ENCODE measurements around the gene ELL2. TPM values are rescaled to one million over a fixed set of nuclear protein-coding genes. Genes with fewer than 3 reads are reported as not detected.

ELL2 gene
- total and polyA plus RNA-seq, 4 donors, result 12.2 to 44.1 (median 13.9) TPM

DNA sequence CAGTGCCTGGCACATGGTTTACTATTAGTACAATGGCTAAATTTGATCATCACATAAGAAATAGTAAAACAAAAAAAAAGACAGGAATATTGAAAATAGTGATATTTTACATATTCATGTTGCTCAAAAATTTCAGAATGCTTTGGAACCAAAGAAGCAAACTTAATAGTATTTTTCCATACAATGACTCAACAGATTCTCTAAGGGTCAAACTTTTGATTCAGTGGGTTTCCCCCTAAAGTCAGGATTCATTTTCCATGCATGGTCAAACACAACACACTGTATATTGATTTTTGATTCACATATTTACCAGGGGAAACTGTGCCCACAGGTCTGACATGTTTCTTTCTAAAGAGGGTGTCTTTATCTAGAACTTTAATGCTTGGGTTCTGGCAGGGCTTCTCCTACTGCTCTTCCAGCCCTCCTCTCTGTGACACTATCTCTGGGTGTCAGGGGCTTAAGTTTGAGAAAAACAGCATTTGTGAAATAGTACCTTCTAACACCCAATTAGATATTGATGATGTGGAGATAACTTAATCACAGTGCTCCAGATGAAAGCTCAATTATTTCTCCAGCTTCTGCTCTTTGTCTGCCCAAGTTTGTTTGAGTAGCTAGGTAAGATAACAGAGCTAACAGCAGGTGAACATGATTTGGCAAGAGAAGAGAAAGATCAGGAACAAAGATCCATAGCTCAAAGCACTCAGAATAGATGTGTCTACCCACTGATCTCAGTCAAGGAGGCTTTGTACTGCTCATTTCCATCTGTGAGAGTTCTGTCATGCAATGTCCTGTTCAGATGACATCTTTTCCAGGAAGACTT lies 35.5 kb upstream of the ELL2 start:
- Histone ChIP-seq H3K27me3 (ENCODE audit: control insufficient read depth, insufficient read depth, low read length) (no peaks in the 10 kb centered on the region), H3K4me1 (ENCODE audit: control insufficient read depth, insufficient read depth, low read length) (no peaks in the 10 kb centered on the region), H3K9me3 (ENCODE audit: control insufficient read depth, insufficient read depth, low read length) (no peaks in the 10 kb centered on the region), H3K36me3 (ENCODE audit: control insufficient read depth, insufficient read depth, low read length) (no peaks in the 10 kb centered on the region), H3K4me3 (ENCODE audit: low read depth, low read length) (no peak overlapping the region), H3K27ac (ENCODE audit: low read depth, low read length) (no peak overlapping the region)
- DNase-seq (ENCODE audit: low read depth in 4 of 6, low spot score in 6 of 6), result no peak

GRCh38 chr5:95995962-95996489 lies 34.4 kb upstream of the ELL2 start:
- Histone ChIP-seq H3K27ac (ENCODE audit: low read depth, low read length) (no peak overlapping the region), H3K36me3 (ENCODE audit: control insufficient read depth, insufficient read depth, low read length) (no peaks in the 10 kb centered on the region), H3K4me3 (ENCODE audit: low read depth, low read length) (no peak overlapping the region), H3K27me3 (ENCODE audit: control insufficient read depth, insufficient read depth, low read length) (no peaks in the 10 kb centered on the region), H3K9me3 (ENCODE audit: control insufficient read depth, insufficient read depth, low read length) (no peaks in the 10 kb centered on the region), H3K4me1 (ENCODE audit: control insufficient read depth, insufficient read depth, low read length) (no peaks in the 10 kb centered on the region)
- 80% methylated on average over 2 of the region's 3 CpGs for WGBS (ENCODE audit: insufficient coverage)
- DNase-seq (ENCODE audit: low read depth in 4 of 6, low spot score in 6 of 6), result no peak

DNA sequence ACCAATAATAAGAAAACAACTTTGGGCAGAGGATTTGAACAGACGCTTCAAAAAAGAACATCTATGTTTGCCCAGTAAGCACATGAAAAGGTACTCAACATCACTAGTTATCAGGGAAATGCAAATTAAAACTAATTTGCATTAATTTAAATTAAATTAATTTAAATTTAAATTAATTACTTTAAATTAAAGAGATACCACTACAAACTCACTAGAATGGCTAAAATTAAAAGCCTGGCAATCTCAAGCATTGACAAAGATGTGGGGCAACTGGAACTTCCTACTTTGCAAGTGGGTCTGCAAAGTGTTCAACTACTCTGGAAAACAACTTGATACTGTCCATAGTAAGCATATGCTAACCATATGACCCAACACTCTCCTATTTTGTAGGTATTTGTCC lies 32.1 kb upstream of the ELL2 start:
- no peak for DNase-seq (ENCODE audit: low read depth in 4 of 6, low spot score in 6 of 6)
- Histone ChIP-seq H3K27me3 (ENCODE audit: control insufficient read depth, insufficient read depth, low read length) (no peaks in the 10 kb centered on the region), H3K4me1 (ENCODE audit: control insufficient read depth, insufficient read depth, low read length) (no peaks in the 10 kb centered on the region), H3K27ac (ENCODE audit: low read depth, low read length) (no peak overlapping the region), H3K9me3 (ENCODE audit: control insufficient read depth, insufficient read depth, low read length) (no peaks in the 10 kb centered on the region), H3K4me3 (ENCODE audit: low read depth, low read length) (no peak overlapping the region), H3K36me3 (ENCODE audit: control insufficient read depth, insufficient read depth, low read length) (no peaks in the 10 kb centered on the region)
- WGBS (ENCODE audit: insufficient coverage), result no CpG with 5 or more reads among the region's 1 CpG

- Histone ChIP-seq H3K27ac (ENCODE audit: low read depth, low read length) (no peak overlapping the region), H3K27me3 (ENCODE audit: control insufficient read depth, insufficient read depth, low read length) (no peaks in the 10 kb centered on the region), H3K4me3 (ENCODE audit: low read depth, low read length) (no peak overlapping the region), H3K4me1 (ENCODE audit: control insufficient read depth, insufficient read depth, low read length) (no peaks in the 10 kb centered on the region), H3K9me3 (ENCODE audit: control insufficient read depth, insufficient read depth, low read length) (no peaks in the 10 kb centered on the region), H3K36me3 (ENCODE audit: control insufficient read depth, insufficient read depth, low read length) (no peaks in the 10 kb centered on the region)
- DNase-seq (ENCODE audit: low read depth in 4 of 6, low spot score in 6 of 6), result no peak
Observed at GRCh38 chr5:95993266-95993665, 31.6 kb upstream of the ELL2 start.

DNA sequence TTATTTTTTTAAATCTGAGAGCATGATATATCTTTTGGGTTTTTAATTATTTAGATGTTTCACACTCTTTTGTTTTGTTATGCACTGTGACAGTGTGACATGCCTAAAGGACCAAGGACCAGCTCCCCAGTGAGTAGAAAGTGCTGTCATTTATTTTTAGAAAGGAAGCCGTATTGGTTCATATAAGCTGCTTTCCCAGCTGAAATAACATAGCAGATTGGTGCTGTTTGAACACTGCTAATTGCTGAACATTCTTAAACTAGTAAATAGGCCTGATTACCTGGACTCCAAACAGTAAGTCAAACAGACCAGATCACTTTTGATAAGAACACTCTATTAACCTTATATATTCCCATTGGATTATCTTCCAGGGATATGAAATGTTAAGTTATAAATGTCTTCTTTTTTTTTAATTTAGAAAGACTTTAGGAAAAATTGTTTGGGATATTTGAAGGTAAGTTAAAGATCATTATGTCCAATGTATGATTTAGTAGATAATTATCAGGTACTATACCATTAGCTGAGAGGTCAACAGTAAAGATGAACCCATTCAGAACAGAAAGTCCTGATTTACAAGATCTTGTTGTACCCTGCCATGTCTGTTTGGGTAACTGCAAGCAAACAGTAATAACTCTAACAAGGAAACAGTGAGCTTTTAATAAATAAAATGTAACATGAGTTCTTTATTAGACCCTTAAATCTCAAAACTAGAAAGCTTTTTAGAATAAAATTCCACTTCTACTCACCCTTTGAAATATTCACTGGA lies 27.8 kb upstream of the ELL2 start:
- Histone ChIP-seq H3K27ac (ENCODE audit: low read depth, low read length) (no peak overlapping the region), H3K36me3 (ENCODE audit: control insufficient read depth, insufficient read depth, low read length) (no peaks in the 10 kb centered on the region), H3K4me3 (ENCODE audit: low read depth, low read length) (no peak overlapping the region), H3K4me1 (ENCODE audit: control insufficient read depth, insufficient read depth, low read length) (no peaks in the 10 kb centered on the region), H3K9me3 (ENCODE audit: control insufficient read depth, insufficient read depth, low read length) (no peaks in the 10 kb centered on the region), H3K27me3 (ENCODE audit: control insufficient read depth, insufficient read depth, low read length) (no peaks in the 10 kb centered on the region)
- DNase-seq (ENCODE audit: low read depth in 4 of 6, low spot score in 6 of 6), result no peak
- no CpG with 5 or more reads among the region's 1 CpG for WGBS (ENCODE audit: insufficient coverage)

- no peak overlapping the region for H3K4me3 ChIP-seq (ENCODE audit: low read depth, low read length)
- no peaks in the 10 kb centered on the region for H3K4me1 ChIP-seq (ENCODE audit: control insufficient read depth, insufficient read depth, low read length)
- no CpG with 5 or more reads among the region's 3 CpGs for WGBS (ENCODE audit: insufficient coverage)
- no peaks in the 10 kb centered on the region for H3K36me3 ChIP-seq (ENCODE audit: control insufficient read depth, insufficient read depth, low read length)
- no peak overlapping the region for H3K27ac ChIP-seq (ENCODE audit: low read depth, low read length)
- H3K9me3 ChIP-seq (ENCODE audit: control insufficient read depth, insufficient read depth, low read length), result no peaks in the 10 kb centered on the region
- H3K27me3 ChIP-seq (ENCODE audit: control insufficient read depth, insufficient read depth, low read length), result no peaks in the 10 kb centered on the region
- DNase-seq (ENCODE audit: low read depth in 4 of 6, low spot score in 6 of 6), result no peak
Observed at GRCh38 chr5:95988877-95989276, 27.2 kb upstream of the ELL2 start.

GRCh38 chr5:95988094-95988493 lies 26.4 kb upstream of the ELL2 start:
- WGBS (ENCODE audit: insufficient coverage), result no CpG with 5 or more reads among the region's 4 CpGs
- peak in 1 of 6 donors; percentile 5 for DNase-seq (ENCODE audit: low read depth in 4 of 6, low spot score in 6 of 6)
- Histone ChIP-seq H3K9me3 (ENCODE audit: control insufficient read depth, insufficient read depth, low read length) (no peaks in the 10 kb centered on the region), H3K36me3 (ENCODE audit: control insufficient read depth, insufficient read depth, low read length) (no peaks in the 10 kb centered on the region), H3K27me3 (ENCODE audit: control insufficient read depth, insufficient read depth, low read length) (no peaks in the 10 kb centered on the region), H3K27ac (ENCODE audit: low read depth, low read length) (no peak overlapping the region), H3K4me1 (ENCODE audit: control insufficient read depth, insufficient read depth, low read length) (no peaks in the 10 kb centered on the region), H3K4me3 (ENCODE audit: low read depth, low read length) (no peak overlapping the region)

- no peak overlapping the region for H3K27ac ChIP-seq (ENCODE audit: low read depth, low read length)
- WGBS (ENCODE audit: insufficient coverage), result 92% methylated on average over 1 of the region's 5 CpGs
- H3K27me3 ChIP-seq (ENCODE audit: control insufficient read depth, insufficient read depth, low read length), result no peaks in the 10 kb centered on the region
- no peaks in the 10 kb centered on the region for H3K4me1 ChIP-seq (ENCODE audit: control insufficient read depth, insufficient read depth, low read length)
- no peak for DNase-seq (ENCODE audit: low read depth in 4 of 6, low spot score in 6 of 6)
- no peaks in the 10 kb centered on the region for H3K9me3 ChIP-seq (ENCODE audit: control insufficient read depth, insufficient read depth, low read length)
- H3K36me3 ChIP-seq (ENCODE audit: control insufficient read depth, insufficient read depth, low read length), result no peaks in the 10 kb centered on the region
- no peak overlapping the region for H3K4me3 ChIP-seq (ENCODE audit: low read depth, low read length)
Observed at GRCh38 chr5:95986937-95987520, 25.4 kb upstream of the ELL2 start.

GRCh38 chr5:95986001-95986400 lies 24.4 kb upstream of the ELL2 start:
- Histone ChIP-seq H3K9me3 (ENCODE audit: control insufficient read depth, insufficient read depth, low read length) (no peaks in the 10 kb centered on the region), H3K4me1 (ENCODE audit: control insufficient read depth, insufficient read depth, low read length) (no peaks in the 10 kb centered on the region), H3K4me3 (ENCODE audit: low read depth, low read length) (no peak overlapping the region), H3K27me3 (ENCODE audit: control insufficient read depth, insufficient read depth, low read length) (no peaks in the 10 kb centered on the region), H3K36me3 (ENCODE audit: control insufficient read depth, insufficient read depth, low read length) (no peaks in the 10 kb centered on the region), H3K27ac (ENCODE audit: low read depth, low read length) (no peak overlapping the region)
- WGBS (ENCODE audit: insufficient coverage), result 100% methylated on average over 2 of the region's 2 CpGs
- DNase-seq (ENCODE audit: low read depth in 4 of 6, low spot score in 6 of 6), result no peak
